Activated CD4-positive, alpha-beta T cell treated with anti-CD3 and anti-CD28 coated beads, Interleukin-2, amount 50 U/mL, for 48 hours (primary cell): Measurements from ENCODE around the gene RNF8.
"Not testable (repeated sequence)": the region's sequence is repeated elsewhere in the genome, so short reads cannot be mapped to it uniquely, and the experiment has no call there.

Source experiments
- DNase-seq, 2 experiments: peaks; one replicate each; pipeline ENCODE4 v3.0.0-alpha.2; 2020

RNF8 gene

DNA sequence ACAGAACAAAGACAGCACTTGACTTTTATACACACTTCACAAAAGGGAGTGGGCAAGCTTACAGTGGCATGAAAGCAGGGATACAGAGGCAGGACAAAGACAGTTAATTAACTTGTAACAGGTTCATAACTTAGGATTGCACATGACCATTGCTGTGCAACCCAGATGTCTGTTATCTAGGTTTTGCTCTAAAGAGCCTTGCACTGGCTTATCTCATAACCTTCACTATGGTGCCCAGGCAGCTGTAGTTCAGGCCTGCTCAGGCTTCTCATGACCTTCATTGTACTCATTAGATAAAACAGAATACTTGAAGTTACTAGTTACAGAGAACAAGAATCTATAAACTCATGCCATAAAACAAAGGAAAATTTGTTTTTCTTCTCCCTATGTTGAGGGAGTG is 47.9 kb downstream of the RNF8 start:
- DNase-seq = not testable (repeated sequence)

DNA sequence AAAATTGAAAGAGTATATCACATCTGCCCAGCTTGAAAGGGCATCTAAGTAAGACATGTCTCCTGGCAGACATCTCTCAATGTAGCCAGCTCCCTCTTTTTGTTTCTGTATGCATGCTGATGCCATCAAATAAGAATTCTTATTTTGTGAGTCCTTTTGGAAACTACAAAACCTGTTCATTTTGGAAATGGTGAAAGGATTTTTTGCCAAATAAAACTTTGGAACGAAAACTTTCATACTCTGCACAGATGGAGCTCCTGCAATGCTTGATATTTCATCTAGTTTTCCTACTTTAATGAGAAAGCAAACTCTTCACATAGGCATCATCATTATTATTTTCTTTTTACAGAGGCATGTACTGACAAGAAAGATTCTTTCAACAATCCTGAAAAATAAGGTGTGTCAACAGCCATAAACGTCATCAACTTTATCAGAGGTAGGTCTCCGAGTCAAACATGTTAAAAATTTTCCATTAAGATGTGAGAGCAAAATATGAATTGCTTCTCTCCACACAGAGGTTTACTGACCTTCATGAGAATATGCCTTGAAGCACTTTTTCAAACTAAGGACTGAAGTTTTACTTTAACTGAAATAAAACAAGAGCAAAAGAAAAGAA is 53.1 kb downstream of the RNF8 start:
- DNase-seq = no peak

DNA sequence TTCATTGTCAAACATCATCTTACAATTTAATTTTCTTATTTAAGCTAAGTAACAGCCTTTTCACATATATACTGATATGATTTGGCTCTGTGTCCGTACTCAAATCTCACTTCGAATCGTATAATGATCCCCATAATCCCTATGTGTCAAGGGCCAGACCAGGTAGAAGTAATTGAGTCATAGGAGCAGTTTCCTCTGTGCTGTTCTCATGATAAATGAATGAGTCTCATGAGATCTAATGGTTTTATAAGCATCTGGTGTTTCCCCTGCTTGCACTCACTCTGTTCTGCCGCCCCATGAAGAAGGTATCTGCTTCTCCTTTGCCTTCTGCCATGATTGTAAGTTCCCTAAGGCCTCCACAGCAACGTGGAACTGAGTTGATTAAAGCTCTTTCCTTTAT is 54.2 kb downstream of the RNF8 start:
- no peak for DNase-seq

DNA sequence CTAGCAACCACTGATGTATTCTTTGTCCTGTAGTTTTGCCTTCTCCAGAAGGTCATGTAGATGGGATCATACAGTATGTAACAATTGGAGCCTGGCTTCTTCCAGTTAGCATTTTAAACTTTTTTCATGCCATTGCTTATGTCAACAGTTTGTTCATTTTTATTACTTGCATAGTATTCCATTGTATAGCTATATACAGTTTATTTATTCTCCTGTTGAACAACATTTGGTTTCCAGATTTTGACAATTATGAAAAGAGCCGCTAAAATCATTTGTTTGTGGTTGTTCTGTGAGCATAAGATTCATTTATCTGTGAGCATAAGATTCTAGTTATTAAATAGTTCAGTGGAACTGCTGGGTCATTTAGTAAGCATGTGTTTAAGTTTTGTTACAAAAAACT is 55.7 kb downstream of the RNF8 start:
- no peak for DNase-seq

DNA sequence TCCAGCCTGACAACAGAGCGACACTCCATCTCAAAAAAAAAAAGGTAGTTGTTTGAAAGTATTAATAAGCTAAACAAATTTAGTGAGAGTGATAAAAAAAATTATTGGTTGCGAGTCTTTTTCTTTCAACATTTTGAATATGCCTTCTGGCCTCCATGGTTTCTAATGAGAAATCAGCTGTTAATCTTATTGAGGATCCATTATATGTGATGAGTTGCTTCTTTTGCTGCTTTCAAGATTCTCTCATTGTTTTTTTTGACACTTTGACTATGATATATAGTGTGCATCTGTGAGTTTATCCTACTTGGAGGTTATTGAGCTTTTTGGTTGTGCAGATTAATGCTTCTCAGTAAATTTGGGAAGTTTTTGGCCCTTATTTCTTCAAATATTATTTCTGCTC is 63.6 kb downstream of the RNF8 start:
- no peak for DNase-seq

DNA sequence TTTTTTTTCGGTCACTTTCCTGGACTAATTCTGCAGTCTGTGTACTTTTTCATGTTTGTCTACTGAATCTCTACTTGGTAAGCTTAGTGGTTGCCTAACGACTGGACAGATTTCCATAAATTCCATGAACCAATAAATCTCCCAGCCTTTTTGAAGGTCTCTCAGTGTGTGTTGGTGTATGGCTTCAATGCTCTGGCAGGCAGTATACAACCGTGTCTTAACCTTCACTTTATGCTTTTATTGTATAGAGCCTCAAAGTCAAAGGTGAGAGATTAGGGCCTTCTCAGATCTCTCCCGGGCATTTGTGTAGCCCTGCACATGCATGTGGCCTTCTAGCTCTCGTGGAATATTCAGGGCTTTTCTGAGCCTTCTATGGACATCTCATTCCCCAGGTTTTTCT is 64.9 kb downstream of the RNF8 start:
- DNase-seq = no peak

DNA sequence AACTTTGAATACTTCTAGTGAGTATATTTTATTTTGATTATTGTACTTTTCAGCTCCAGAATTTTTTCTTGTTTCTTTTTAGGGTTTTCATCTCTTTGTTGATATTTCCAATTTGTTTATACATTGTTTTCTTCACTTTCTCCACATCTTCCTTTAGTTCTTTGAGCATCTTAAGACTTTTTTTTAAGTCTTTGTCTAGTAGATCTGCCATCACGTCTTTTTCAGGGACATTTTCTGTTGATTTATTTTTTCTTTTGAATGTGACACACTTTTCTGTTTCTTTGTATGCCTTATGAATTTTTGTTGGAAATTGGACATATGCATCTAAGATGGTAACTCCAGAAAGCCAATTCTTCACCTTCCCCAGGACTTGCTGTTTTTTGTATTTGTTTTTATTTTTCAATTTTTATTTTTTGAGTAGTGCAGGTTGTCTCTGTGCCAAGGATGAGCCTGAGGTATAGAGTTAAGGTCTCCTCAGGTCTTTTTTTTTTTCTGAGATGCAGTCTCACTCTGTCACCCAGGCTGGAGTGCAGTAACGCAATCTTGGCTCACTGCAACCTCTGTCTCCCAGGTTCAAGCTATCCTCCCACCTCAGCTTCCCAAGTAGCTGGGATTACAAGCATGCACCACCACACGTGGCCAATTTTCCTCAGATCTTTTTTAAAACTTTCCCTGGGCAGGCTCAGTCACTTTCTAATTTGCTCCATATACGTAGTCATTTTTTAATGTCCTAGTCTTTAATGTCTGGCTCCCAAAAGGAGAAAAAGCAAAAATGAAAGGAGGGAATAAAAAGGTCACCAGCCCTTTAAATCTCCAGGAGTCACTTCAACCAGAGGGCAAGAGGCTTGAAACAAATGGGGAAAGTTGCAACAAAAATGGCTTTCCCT is 72.5 kb downstream of the RNF8 start:
- DNase-seq = no peak

DNA sequence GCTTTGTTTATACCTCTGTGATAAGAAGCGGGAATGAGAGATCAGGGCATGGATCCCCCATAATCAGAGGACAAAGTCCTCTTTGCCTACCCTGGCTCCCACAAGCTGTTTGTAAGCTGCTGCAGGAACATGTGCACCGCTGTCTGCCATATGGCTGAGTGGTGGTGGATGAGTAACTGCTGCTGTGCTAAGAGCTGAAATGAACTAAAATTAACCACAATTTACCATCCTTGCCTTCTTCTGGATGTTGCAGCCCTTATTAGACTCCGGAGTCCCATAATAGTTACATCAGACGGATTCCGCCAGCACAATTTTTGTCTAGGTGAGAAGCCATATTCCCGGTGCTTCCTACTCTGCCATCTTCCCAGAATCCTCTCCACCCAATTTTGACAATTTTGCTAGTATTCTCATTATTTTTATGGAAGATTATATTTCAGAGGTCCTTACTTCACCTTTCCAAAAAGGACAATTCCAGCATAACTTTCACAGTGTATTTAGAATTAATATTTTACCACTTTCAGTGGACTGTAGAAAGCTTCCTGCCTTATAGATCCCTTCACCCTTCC is 73.2 kb downstream of the RNF8 start:
- no peak for DNase-seq

DNA sequence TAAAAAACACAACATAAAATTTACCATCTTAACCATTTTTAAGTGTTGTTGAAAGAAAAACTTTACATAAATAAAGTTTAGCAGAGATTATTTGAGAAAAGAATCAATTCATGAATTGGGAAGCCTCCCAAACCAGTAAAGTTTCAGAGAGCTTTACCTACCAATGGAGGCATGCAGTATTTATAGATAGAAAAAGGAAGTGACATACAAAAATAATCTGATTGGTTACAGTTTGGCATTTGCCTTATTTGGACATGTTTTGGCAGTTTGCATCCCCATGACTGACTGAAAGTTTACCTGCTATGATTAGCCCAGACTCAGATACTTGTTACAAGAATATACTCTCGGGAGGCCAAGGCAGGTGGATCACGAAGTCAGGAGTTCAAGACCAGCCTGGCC is 75.6 kb downstream of the RNF8 start:
- no peak for DNase-seq

DNA sequence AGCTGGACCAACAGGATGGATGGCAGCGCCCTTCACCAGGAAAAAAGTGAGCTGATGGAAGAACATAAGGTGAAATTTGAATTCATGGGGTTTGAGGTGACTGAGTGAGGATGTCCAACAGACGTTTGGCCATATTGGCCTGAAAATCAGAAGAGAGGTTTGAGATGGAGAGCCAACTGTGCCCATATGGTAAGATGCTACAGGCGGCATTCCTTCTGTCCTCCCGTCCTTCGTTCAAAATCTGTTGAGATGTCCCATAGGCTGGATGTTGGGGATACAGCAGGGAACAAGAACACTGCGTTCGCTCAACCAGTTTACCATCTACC is 78.8 kb downstream of the RNF8 start:
- DNase-seq = no peak

DNA sequence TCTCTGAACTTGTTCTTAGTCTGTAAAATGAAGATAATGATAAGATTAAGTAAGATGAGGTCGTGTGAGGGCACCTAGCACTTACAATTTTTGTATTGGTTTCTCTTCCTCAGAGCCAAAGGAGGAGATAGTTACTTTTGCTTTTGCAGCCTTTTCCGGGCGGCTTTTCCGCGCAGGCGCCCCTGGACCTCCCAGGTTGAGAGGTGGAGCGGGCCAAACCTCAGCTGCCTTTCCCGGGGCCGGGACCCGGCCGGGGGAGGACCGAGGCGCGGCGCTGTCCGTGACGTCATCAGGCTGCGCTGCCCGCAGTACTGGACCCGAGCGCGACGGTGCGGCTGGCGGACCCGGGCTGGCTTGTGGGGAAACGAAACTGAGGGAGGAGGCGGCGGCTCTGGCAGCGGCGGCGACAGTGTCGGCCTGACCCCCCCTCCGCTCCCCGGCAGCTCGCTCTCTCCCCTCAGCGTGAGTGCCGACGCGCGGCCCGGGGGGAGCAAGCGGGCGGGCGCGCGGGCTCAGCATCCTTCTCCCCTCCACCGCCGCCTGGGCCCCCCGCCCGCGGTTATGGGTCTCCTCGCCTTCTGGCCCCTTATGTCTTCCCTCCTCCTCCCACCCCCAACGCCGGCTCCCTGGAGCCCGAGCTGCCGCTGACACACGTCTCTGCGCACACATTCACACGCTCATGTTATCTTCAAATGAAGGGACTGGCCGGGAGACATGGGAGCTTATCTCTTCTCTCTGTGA is 79.3 kb downstream of the RNF8 start, which contains the start of gene CMTR1:
Gene CMTR1 (plus strand): TSS at position 306 of the 741 bp plus-strand sequence. CDS start 2,409 bp downstream, outside the sequence.
- peak; percentile 96 to 98 for DNase-seq

DNA sequence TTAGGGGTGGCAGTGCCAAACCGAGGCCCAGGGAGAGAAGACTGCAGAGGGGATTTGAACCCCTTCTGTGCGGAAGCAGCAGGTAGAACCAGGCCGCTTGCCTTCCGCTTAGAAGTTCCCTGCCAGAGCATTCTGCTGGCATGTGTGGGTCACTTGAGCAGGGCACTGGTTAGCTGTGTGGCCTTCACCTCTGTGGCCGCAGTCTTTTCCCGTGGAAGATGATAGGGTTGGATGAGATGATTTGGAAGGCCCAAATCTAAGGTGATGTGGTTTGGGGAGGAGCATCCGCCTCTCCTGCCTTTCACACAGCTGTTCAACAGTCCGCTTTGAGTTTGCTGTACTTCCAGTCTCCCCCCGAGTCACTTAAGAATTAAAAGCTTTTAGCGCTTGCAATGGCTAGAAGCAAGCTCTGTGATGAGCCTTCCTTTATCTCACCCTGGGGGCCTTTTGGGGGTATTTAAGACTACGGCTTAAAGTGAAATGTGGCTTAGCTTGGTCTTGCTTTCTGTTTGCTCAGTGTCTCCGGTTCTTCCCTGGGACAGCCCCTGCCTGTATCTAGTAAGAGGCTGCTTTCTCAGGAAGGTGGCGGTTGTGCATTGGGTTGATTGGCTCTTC is 80.0 kb downstream of the RNF8 start:
- peak; percentile 49 to 66 for DNase-seq

DNA sequence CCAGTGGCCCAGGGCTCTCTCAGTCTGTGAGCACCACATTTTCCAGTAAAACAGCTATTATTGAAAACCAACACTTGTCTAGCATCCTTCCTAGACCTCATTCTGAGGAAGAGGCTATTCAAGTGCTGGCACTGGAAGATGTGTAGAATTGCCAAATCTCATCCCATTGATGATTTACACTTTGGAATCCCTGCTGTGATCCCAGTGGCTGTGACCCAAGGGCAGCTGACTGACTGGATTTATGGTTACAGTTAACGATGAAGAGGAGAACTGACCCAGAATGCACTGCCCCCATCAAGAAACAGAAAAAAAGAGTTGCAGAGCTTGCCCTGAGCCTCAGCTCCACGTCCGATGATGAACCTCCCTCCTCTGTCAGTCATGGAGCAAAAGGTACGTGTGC is 81.6 kb downstream of the RNF8 start:
- no peak for DNase-seq

DNA sequence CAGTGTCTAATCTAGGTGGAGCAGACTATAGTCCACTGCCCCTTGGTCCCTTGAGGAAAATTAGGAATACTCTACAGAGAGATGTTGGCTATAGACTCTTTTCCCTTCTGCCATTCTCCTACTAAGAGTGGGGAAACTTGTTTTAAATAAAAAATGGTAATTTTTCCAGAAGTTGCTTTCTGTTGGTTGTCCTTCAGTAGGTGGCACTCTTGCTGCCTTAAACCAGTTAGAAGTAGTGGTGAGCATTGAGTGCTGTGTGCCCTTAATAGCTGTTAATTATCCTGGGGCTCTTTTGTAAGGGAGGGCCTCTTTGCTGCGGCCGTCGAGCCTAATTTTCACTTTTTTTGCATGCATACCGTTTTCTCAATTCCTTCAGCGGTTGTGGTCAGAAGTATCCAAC is 82.0 kb downstream of the RNF8 start:
- no peak for DNase-seq

DNA sequence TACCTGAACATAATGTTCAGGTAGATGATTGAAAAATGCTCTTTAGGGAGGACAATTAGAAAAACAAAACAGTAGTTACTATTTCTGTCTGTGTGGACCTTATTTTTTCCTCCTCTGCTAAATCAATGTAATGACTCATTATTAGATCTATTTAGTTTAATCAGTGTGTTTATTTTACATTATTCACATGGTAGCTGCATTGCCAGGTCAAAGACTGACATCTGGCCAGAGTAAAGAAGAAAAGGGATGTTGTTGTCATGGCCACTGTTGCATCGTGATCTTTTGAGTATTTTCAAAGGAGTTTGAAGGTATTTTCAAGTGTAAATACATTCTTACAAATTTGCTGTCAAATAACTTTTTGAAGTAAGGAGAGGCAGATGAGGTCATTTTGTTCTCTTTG is 85.1 kb downstream of the RNF8 start:
- no peak for DNase-seq

DNA sequence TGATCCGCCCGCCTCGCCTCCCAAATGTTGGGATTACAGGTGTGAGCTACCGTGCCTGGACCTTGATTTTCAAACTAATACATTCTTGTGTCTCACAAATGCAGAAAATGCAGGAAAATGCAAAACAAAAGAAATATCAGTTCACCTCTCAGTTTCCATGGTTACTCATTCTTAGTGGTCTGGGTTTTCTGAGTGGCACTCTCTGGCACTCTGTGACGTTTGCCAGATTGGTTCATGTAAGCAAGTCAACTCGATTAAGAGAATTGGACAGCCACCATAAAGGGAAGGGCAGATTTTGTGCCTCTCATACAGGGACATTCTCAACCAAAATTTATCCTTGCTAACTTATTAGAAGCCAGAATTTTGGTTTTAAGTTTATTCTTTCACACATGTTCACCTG is 87.9 kb downstream of the RNF8 start:
- no peak for DNase-seq

DNA sequence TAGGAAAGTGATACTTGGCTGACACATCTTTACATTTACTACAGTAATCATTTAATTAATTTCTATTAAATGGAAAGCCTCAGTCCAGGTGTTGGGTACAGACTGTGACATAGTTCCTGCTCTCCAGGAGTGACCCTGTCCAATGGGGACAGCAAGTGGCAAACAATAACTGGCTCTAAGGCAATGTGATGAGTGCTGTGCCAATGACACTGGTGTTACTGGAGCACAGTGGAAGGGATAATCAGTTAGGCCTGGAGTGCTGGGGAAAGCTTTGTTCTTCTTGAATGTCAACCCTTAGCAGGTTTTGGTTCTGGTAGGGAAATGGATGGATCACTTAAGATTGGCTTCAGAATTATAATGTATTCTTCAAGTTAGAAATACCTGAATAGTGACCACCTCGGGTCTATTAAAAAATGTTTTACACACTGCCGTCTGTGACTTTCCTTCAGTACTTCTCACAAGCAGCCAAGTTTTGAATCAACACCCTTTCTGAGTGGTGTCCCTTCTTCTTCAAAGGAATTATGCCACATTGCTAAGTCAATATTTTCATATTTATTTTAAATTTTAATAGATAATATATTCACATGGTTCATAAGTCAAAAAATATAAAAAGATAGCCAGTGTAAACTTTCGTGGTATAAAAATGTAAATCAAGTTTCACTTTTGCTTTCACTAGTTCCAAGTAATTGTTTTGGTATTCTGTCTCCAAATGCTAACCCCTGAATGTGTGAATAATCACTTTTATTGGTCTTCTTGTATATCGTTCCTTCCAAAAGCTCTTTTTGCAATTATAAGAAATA is 88.8 kb downstream of the RNF8 start:
- DNase-seq = no peak

DNA sequence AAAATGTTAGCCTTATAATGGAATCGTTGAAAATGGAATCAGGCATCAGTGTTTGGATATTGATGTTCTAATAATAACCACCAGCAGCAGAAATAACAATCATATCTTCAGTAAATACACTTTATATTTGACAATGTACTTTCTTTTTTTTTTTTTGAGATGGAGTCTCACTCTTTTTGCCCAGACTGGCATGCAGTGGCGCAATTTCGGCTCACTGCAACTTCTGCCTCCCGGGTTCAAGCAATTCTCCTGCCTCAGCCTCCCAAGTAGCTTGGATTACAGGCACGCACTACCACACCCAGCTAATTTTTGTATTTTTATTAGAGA is 89.4 kb downstream of the RNF8 start:
- DNase-seq = not testable (repeated sequence)
